SJCRH30 (cell line): Measurements from ENCODE around the gene MED13. TPM values are rescaled to one million over a fixed set of nuclear protein-coding genes. Genes with fewer than 3 reads are reported as not detected.
A peak's percentile ranks its signal among the peaks of the same experiment; 100 is the strongest.
"Not testable (repeated sequence)": the region's sequence is repeated elsewhere in the genome, so short reads cannot be mapped to it uniquely, and the experiment has no call there.

Experiments
- DNase-seq, 2 experiments: peaks; one replicate each; pipeline ENCODE4 v3.0.0-alpha.2; 2015 to 2020
- H3K27ac ChIP-seq: fragments of 250-450 bp; sonication (Bioruptor Pico); 2 replicates; pipeline ENCODE4 v1.5.1; 2020; ENCODE audit warnings: mild to moderate bottlenecking, moderate library complexity
- H3K27me3 ChIP-seq: fragments of 250-450 bp; sonication (Bioruptor Pico); 2 replicates; pipeline ENCODE4 v1.5.1; 2020; ENCODE audit warnings: mild to moderate bottlenecking, moderate library complexity
- H3K36me3 ChIP-seq: fragments of 250-450 bp; sonication (Bioruptor Pico); 2 replicates; pipeline ENCODE4 v1.5.1; 2020; ENCODE audit warnings: mild to moderate bottlenecking, moderate library complexity
- H3K4me1 ChIP-seq: fragments of 250-450 bp; sonication (Bioruptor Pico); 2 replicates; pipeline ENCODE4 v1.5.1; 2020; ENCODE audit warnings: mild to moderate bottlenecking, moderate library complexity
- H3K4me3 ChIP-seq: fragments of 250-450 bp; sonication (Bioruptor Pico); 2 replicates; pipeline ENCODE4 v1.5.1; 2020; ENCODE audit warnings: mild to moderate bottlenecking, moderate library complexity
- H3K9me3 ChIP-seq: fragments of 250-450 bp; sonication (Bioruptor Pico); replicated peaks from 2 replicates; pipeline ENCODE4 v1.5.1; 2020; ENCODE audit warnings: mild to moderate bottlenecking, moderate library complexity
- total RNA-seq: library from RNA; depleted of rRNA; stranded (reverse); fragments of >200 nt; shearing (Covaris generic); gene quantifications from 2 replicates; pipeline ENCODE4 v1.2.3, GENCODE V29; 2014

The MED13 gene
- total RNA-seq, 1 experiment from 2014 or later: 79.9 TPM

- Histone ChIP-seq H3K27me3 (no peaks in the 10 kb centered on the region), H3K4me3 (no peak overlapping the region), H3K4me1 (peaks cover 2% of the 10 kb centered on the region; the same call in 1 of the 2 replicates), H3K27ac (no peak overlapping the region), H3K36me3 (peaks cover 78% of the 10 kb centered on the region), H3K9me3 (no peaks in the 10 kb centered on the region)
- DNase-seq: no peak
Measured at GRCh38 chr17:61970030-61970429, 95.0 kb downstream of the MED13 start.

- DNase-seq: no peak
- Histone ChIP-seq H3K9me3 (no peaks in the 10 kb centered on the region), H3K27me3 (no peaks in the 10 kb centered on the region), H3K4me3 (no peak overlapping the region), H3K27ac (no peak overlapping the region), H3K4me1 (peaks cover 2% of the 10 kb centered on the region; the same call in 1 of the 2 replicates), H3K36me3 (peaks cover 82% of the 10 kb centered on the region)
Measured at GRCh38 chr17:61968757-61969156, 96.3 kb downstream of the MED13 start.

DNA sequence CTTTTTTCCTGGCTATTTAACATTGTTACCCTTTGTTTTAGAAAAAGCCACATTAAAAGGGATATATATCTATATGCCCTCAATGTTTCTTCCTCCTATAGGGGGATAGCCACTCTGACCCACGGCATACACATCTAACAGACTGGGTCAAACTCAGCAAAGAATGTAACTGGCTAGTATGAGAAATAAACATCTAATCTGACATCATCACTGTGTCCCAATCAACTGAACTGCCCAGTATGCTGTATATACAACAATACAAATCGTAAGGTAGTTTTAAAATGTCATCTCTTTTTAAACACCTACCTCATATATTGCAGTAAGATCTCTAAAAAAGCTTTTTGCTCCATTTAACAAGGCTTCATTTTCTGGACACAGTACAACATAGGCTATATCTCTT is 97.3 kb downstream of the MED13 start:
- Histone ChIP-seq H3K4me1 (peaks cover 2% of the 10 kb centered on the region; the same call in 1 of the 2 replicates), H3K9me3 (no peaks in the 10 kb centered on the region), H3K4me3 (no peak overlapping the region), H3K27me3 (no peaks in the 10 kb centered on the region), H3K36me3 (peaks cover 82% of the 10 kb centered on the region), H3K27ac (no peak overlapping the region)
- DNase-seq: no peak

- DNase-seq: no peak
- H3K9me3 ChIP-seq: no peaks in the 10 kb centered on the region
- no peak overlapping the region for H3K4me3 ChIP-seq
- H3K27me3 ChIP-seq: no peaks in the 10 kb centered on the region
- no peak overlapping the region for H3K27ac ChIP-seq
- H3K36me3 ChIP-seq: peaks cover 84% of the 10 kb centered on the region
- H3K4me1 ChIP-seq: peaks cover 2% of the 10 kb centered on the region; the same call in 1 of the 2 replicates
Measured at GRCh38 chr17:61966191-61966590, 98.9 kb downstream of the MED13 start.

DNA sequence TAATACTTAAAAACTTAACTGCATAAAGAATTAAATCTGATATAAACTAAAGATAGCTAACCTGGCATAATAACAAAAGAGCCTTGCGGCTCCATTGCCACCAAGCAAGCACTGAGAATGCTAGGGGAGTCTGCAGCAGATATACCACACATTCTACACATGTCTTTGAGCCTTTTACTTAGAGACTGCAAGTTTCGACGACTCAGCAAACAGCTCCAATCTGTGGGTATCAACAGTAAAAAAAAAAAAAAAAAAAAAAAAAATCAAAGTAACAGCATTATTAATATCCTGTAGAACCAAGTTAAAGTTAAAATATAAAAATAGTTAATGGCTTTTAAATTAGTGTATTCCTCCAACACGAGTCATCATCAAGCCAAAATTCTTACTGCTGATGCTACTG is 109.5 kb downstream of the MED13 start:
- H3K36me3 ChIP-seq: peaks cover 86% of the 10 kb centered on the region
- H3K9me3 ChIP-seq: no peaks in the 10 kb centered on the region
- H3K4me1 ChIP-seq: no peaks in the 10 kb centered on the region
- DNase-seq: no peak
- H3K27ac ChIP-seq: no peak overlapping the region
- no peak overlapping the region for H3K4me3 ChIP-seq
- no peaks in the 10 kb centered on the region for H3K27me3 ChIP-seq

DNA sequence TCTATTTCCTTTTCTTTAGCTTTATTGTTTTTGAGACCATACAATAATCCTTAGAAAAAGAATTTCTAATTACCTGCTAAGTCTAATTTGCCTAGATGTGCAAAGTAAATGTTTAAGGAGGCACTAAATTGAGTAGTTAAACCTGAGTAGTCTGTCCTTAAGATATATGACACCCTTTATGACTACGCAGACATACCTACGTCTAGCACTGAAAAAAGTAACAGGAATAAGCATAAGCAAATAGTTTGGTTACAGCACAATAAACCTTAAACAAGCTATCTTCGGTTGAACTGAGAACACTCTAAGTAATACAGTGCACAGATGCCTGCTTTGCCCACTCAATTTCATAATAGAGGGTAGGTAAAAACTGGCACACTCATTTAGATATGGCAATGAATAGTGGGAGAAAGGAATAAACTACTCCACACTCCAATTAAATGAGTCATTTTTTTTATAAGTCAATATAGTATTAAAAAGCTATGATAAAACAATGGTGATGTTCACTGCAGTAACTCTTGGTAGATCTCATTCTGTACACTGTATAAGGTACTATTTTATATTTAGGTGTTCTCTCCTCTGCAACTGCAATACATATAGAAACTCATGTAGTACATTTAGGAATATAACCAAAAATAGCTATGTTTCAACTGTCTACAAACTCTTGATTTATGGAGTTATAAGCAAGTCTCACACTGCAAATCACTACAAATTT is 117.6 kb downstream of the MED13 start:
- DNase-seq: no peak
- Histone ChIP-seq H3K4me1 (no peaks in the 10 kb centered on the region), H3K9me3 (no peaks in the 10 kb centered on the region), H3K27me3 (no peaks in the 10 kb centered on the region), H3K27ac (no peak overlapping the region), H3K36me3 (peaks cover 91% of the 10 kb centered on the region), H3K4me3 (no peak overlapping the region)

DNA sequence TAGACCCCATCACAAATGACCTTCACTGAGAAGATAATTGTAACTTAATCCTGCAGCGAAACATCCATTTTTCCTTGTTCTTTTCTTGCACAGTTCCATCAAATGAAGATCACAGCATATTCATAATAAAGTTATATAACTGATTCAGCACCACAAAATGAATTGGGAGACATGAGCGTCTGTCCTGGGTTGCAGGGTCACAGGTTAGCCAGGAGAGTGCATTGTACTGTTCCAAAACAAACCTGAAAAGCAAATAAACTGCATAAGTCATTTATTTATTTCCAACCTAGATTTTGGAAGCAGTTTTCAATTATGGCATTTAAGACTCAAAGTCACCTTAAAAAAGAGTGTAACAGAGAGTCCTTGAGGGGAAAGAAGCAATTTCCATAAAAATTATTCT is 118.7 kb downstream of the MED13 start:
- H3K36me3 ChIP-seq: peaks cover 81% of the 10 kb centered on the region
- H3K9me3 ChIP-seq: no peaks in the 10 kb centered on the region
- no peak overlapping the region for H3K27ac ChIP-seq
- H3K4me3 ChIP-seq: no peak overlapping the region
- no peaks in the 10 kb centered on the region for H3K4me1 ChIP-seq
- DNase-seq: no peak
- no peaks in the 10 kb centered on the region for H3K27me3 ChIP-seq

DNA sequence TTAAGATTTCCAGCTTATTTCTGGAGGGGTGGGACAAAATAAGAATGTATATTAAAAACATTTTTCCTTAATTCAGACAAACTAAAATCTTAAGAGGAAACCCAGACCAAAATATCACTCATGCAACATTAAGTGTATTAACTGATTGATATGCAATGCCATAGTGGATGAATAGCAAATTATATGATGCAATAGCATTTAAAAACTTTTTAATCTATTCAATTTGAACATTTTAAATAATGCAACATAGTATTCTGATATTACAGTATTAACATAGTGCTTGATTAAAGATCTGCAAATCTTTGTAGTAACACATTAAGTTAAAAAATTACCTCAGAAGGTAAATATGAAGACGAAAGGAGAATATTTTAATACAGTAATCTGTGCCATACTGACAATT is 122.0 kb downstream of the MED13 start:
- no peaks in the 10 kb centered on the region for H3K9me3 ChIP-seq

GRCh38 chr17:61942085-61942484 is 123.0 kb downstream of the MED13 start:
- H3K9me3 ChIP-seq: no peaks in the 10 kb centered on the region
- H3K27ac ChIP-seq: no peak overlapping the region
- no peak for DNase-seq
- H3K27me3 ChIP-seq: no peaks in the 10 kb centered on the region
- no peaks in the 10 kb centered on the region for H3K4me1 ChIP-seq
- H3K4me3 ChIP-seq: no peak overlapping the region
- peaks cover 41% of the 10 kb centered on the region for H3K36me3 ChIP-seq

More for the DNA sequence above, 122.0 kb downstream of the MED13 start:
- no peaks in the 10 kb centered on the region for H3K27me3 ChIP-seq
- no peak overlapping the region for H3K27ac ChIP-seq
- H3K4me3 ChIP-seq: no peak overlapping the region
- DNase-seq: no peak
- H3K36me3 ChIP-seq: peaks cover 52% of the 10 kb centered on the region
- H3K4me1 ChIP-seq: no peaks in the 10 kb centered on the region

GRCh38 chr17:61928101-61928436 is 137.0 kb downstream of the MED13 start:
- Histone ChIP-seq H3K9me3 (no peaks in the 10 kb centered on the region), H3K4me3 (peak overlapping the region; percentile 74), H3K27ac (peak overlapping the region; percentile 71), H3K27me3 (no peaks in the 10 kb centered on the region), H3K4me1 (no peaks in the 10 kb centered on the region), H3K36me3 (peaks cover 12% of the 10 kb centered on the region)
- DNase-seq: no peak

DNA sequence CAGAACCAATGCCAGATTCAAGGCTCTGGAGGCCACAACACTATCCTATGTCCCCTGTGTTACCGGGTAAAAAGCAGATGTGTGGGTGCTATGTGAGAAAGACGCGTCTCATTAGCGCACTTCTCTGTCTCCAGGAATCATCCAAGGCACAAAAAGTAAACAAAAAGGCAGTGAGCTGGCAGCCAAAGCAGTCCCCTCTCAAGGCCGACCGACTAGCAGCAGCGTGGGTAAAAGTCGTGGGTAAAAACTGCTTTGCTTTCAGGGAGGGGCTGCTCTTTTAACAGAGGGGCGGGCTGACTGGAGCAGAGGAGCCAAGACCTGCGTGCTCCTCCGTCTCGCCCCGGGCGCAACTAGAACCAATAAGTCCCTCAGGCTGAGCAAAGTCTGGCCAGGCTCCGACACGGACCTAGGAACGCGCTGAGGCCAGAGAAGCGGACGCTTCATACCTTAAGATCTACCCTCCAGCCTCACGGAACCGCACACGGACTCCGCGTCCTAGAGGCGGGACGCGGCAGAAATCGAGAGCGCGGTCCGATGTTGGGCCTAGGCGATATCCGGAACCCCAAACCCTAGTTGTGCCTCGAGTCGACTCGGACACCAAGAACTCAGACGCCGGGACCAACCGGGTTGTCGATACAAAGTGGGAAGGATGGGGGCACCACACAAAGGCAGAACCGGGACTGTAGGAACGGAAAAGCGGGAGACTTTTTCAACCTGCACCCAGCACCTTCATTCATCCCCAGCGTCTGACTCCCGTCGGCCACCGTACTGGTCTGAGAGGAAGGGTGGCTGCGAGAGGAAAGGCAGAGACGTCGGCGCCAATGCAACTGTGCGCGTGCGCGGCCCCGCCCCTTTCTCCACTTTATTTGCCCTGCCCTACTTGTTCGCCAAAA is 137.6 kb downstream of the MED13 start, which contains the start of gene INTS2:
Gene INTS2, minus strand, starts transcription at position 775 of the 893 bp plus-strand sequence. CDS start 1,338 bp downstream, outside the sequence.
- DNase-seq: peak; percentile 97 to 98
- peak within 1 kb of the TSS; percentile 71 for H3K27ac ChIP-seq
- H3K9me3 ChIP-seq: no peaks in the 10 kb centered on the region
- no peaks in the 10 kb centered on the region for H3K27me3 ChIP-seq
- H3K4me3 ChIP-seq: peak within 1 kb of the TSS; percentile 74
- H3K4me1 ChIP-seq: no peaks in the 10 kb centered on the region
- H3K36me3 ChIP-seq: peaks cover 14% of the 10 kb centered on the region

DNA sequence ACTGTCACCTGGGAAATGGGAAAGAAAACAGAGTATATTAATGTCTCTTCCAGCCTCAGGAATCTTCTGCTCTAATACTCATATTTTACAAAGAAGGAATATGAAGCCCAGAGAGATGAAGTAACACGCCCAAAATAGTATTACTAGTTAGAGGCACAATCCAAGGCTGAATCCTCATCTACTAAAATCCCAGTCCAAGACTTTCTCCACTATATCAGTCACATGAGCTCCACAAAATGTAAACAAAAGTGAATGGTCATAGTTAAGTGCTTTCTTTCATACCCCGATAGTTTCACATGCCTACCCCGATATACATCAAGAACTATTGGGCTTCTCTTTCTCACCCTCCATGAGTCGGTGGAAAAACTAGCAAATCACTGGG is 138.3 kb downstream of the MED13 start:
- peak overlapping the region; percentile 71 for H3K27ac ChIP-seq
- H3K27me3 ChIP-seq: no peaks in the 10 kb centered on the region
- H3K4me3 ChIP-seq: peak overlapping the region; percentile 74
- no peaks in the 10 kb centered on the region for H3K4me1 ChIP-seq
- no peak for DNase-seq
- no peaks in the 10 kb centered on the region for H3K9me3 ChIP-seq
- H3K36me3 ChIP-seq: peaks cover 17% of the 10 kb centered on the region

DNA sequence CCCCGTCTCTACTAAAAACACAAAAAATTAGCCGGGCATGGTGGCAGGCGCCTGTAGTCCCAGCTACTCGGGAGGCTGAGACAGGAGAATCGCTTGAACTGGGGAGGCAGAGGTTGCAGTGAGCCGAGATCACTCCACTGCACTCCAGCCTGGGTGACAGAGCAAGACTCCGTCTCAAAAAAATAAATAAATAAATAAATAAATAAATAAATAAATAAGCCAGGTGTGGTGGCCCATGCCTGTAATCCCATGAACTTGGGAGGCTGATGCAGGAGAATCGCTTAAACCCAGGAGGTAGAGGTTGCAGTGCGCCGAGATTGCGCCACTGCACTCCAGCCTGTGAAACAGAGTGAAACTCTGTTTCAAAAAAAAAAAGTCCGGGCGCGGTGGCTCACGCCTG is 149.9 kb downstream of the MED13 start:
- not testable (repeated sequence) for H3K4me3 ChIP-seq, H3K9me3 ChIP-seq, DNase-seq, H3K27ac ChIP-seq, H3K27me3 ChIP-seq, H3K4me1 ChIP-seq
- H3K36me3 ChIP-seq: peaks cover 53% of the 10 kb centered on the region

GRCh38 chr17:61908292-61909037 is 156.6 kb downstream of the MED13 start:
- H3K27me3 ChIP-seq: no peaks in the 10 kb centered on the region
- peaks cover 3% of the 10 kb centered on the region; the same call in 1 of the 2 replicates for H3K4me1 ChIP-seq
- no peak overlapping the region for H3K4me3 ChIP-seq
- peaks cover 46% of the 10 kb centered on the region for H3K36me3 ChIP-seq
- DNase-seq: no peak
- H3K9me3 ChIP-seq: no peaks in the 10 kb centered on the region
- no peak overlapping the region for H3K27ac ChIP-seq

DNA sequence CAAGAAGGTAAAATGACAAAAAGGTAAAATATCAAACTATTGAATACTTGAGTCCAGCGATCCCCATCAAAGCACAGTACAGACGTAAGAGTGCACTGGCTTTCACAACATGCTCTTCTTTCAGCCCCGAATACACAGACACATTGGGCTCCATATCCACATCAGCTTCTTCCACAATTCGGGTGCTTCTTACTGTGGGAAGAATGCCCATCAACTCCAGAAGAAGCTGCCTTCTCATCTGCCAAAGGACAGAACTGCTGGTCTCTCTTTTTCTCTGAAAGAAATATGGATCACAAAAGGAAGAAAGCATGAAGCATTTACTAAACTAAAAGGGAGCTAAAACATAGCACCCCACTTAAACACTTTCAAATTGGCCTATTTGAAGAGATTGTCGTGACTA is 157.7 kb downstream of the MED13 start:
- peaks cover 3% of the 10 kb centered on the region; the same call in 1 of the 2 replicates for H3K4me1 ChIP-seq
- H3K27ac ChIP-seq: no peak overlapping the region
- DNase-seq: no peak
- H3K9me3 ChIP-seq: no peaks in the 10 kb centered on the region
- peaks cover 51% of the 10 kb centered on the region for H3K36me3 ChIP-seq
- H3K27me3 ChIP-seq: no peaks in the 10 kb centered on the region
- H3K4me3 ChIP-seq: no peak overlapping the region
